Keratinocyte (primary cell): Measurements from ENCODE around the gene CHST12. TPM values are rescaled to one million over a fixed set of nuclear protein-coding genes. Genes with fewer than 3 reads are reported as not detected.

Experiments used
- DNase-seq: peaks from one replicate; pipeline ENCODE4 v3.0.0-alpha.2; 2011; ENCODE audit warnings: low read depth, missing footprints, low spot score
- FAIRE-seq: peaks from 2 replicates; lab custom pipeline; 2011; peaks lifted over from hg19 to GRCh38; lab: Jason Lieb, UNC
- H2AFZ ChIP-seq: 2 replicates; pipeline ENCODE4 v1.6.0; 2012; ENCODE audit warnings: low read length, control low read depth, inconsistent platforms; ENCODE audit not compliant: control insufficient read depth
- H3K27ac ChIP-seq: 2 replicates; pipeline ENCODE4 v1.5.1; 2011; ENCODE audit warnings: low read length; ENCODE audit not compliant: control insufficient read depth, insufficient read depth
- H3K27me3 ChIP-seq: 3 replicates; pipeline ENCODE4 v1.6.0; 2011; ENCODE audit warnings: low read length; ENCODE audit not compliant: control insufficient read depth, insufficient read depth; ENCODE audit errors: extremely low read depth
- H3K36me3 ChIP-seq, 2 experiments: 2 replicates in 1 of 2; 3 replicates in 1 of 2; pipeline ENCODE4 v1.5.1; 2011; ENCODE audit warnings: low read length in 2 of 2, mild to moderate bottlenecking in 1 of 2; ENCODE audit not compliant: control insufficient read depth in 2 of 2, insufficient read depth in 2 of 2; ENCODE audit errors: extremely low read depth in 1 of 2
- H3K4me1 ChIP-seq: 3 replicates; pipeline ENCODE4 v1.5.1; 2011; ENCODE audit warnings: low read length; ENCODE audit not compliant: control insufficient read depth, insufficient read depth; ENCODE audit errors: extremely low read depth
- H3K4me2 ChIP-seq: 3 replicates; pipeline ENCODE4 v1.6.0; 2011; ENCODE audit warnings: low read depth, low read length; ENCODE audit not compliant: control insufficient read depth, insufficient read depth; ENCODE audit errors: extremely low read depth
- H3K4me3 ChIP-seq, 3 experiments: fragments of 200-600 bp in 1 of 3; sonication (generic) in 1 of 3; 2 replicates in 2 of 3; 3 replicates in 1 of 3; pipeline ENCODE4 v1.5.1; 2011 to 2016; ENCODE audit warnings: low read length in 3 of 3, mild to moderate bottlenecking in 3 of 3, control low read depth in 2 of 3, inconsistent platforms in 1 of 3, low read depth in 1 of 3, mixed read lengths in 1 of 3, mixed run types in 1 of 3, moderate library complexity in 1 of 3; ENCODE audit not compliant: control insufficient read depth in 2 of 3, insufficient read depth in 2 of 3; ENCODE audit errors: extremely low read depth in 1 of 3
- H3K79me2 ChIP-seq: 2 replicates; pipeline ENCODE4 v1.6.0; 2012; ENCODE audit warnings: low read length; ENCODE audit not compliant: control insufficient read depth, insufficient read depth
- H3K9ac ChIP-seq: 3 replicates; pipeline ENCODE4 v1.6.0; 2011; ENCODE audit warnings: low read length; ENCODE audit not compliant: control insufficient read depth, insufficient read depth; ENCODE audit errors: extremely low read depth
- H3K9me1 ChIP-seq: 3 replicates; pipeline ENCODE4 v1.6.0; 2011; ENCODE audit warnings: low read length; ENCODE audit not compliant: control insufficient read depth, insufficient read depth; ENCODE audit errors: extremely low read depth
- H3K9me3 ChIP-seq: 2 replicates; pipeline ENCODE4 v1.5.1; 2012; ENCODE audit warnings: low read depth, low read length; ENCODE audit not compliant: control insufficient read depth
- H4K20me1 ChIP-seq: 3 replicates; pipeline ENCODE4 v1.6.0; 2011; ENCODE audit warnings: low read length; ENCODE audit not compliant: control insufficient read depth, insufficient read depth; ENCODE audit errors: extremely low read depth
- EZH2 ChIP-seq: IDR thresholded peaks from one replicate; pipeline ENCODE4 v1.6.1; 2012; ENCODE audit warnings: inconsistent platforms, mild to moderate bottlenecking, low read length, moderate library complexity
- dilution Hi-C: fragments of 300-500 bp; cut with MboI; formaldehyde crosslinking; loops from one replicate; pipeline ENCODE4 v1.7.0; 2020; ENCODE audit warnings: low sequenced_read_pairs; ENCODE audit not compliant: extremely low pct_ligation_motif_present
- polyA plus RNA-seq, 5 experiments: library from polyadenylated mRNA; depleted of rRNA in 3 of 5; stranded (reverse) in 3 of 5; stranded (forward) in 1 of 5; unstranded in 1 of 5; fragments of >200 nt; gene quantifications; 1 replicate in 1 of 5; 2 replicates in 3 of 5; 3 replicates in 1 of 5; pipeline versions ENCODE4 v1.2.1 to v1.2.3, GENCODE V29; 2011 to 2012; ENCODE audit warnings: missing spikeins in 2 of 5, low read depth in 1 of 5, low replicate concordance in 1 of 5
- TF ChIP-seq, protein P1 (sequence below), 3 experiments: IDR thresholded peaks in 1 of 3; conservative IDR thresholded peaks in 1 of 3; optimal IDR thresholded peaks in 1 of 3; 2 replicates in 2 of 3; 3 replicates in 1 of 3; pipeline versions ENCODE3 to v1.5.1; 2011; ENCODE audit warnings: low read length in 3 of 3, mild to moderate bottlenecking in 3 of 3, moderate library complexity in 2 of 3, control low read depth in 1 of 3, inconsistent platforms in 1 of 3; ENCODE audit not compliant: insufficient read depth in 2 of 3; ENCODE audit errors: extremely low read depth in 1 of 3

CHST12 gene
- polyA plus RNA-seq, 1 donor (not counting 4 experiments of a cell fraction or from before 2014, with no cell fraction given): 5.0 TPM

DNA sequence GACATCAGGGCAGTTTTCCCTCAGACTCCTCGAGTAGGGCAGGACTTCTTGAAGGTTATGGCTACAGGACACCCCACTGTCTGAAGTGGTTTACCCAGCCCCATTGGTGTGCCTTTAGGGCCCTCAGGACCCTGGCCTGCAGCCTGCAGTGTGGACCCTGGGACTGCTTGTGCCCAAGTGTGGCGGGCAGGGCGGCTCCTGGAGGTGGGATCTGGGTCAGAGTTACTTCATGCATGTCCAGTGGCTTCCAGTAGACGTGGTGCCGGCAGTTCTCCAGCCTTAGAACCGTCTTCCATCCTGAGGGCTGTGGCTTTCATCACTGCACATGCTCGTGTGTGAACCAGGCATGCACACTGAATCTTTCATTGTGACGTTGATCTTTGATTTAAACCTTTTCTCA is 32.1 kb upstream of the CHST12 start:
- no peaks in the 10 kb centered on the region for H3K9me1 ChIP-seq
- TF ChIP-seq, protein P1, sequence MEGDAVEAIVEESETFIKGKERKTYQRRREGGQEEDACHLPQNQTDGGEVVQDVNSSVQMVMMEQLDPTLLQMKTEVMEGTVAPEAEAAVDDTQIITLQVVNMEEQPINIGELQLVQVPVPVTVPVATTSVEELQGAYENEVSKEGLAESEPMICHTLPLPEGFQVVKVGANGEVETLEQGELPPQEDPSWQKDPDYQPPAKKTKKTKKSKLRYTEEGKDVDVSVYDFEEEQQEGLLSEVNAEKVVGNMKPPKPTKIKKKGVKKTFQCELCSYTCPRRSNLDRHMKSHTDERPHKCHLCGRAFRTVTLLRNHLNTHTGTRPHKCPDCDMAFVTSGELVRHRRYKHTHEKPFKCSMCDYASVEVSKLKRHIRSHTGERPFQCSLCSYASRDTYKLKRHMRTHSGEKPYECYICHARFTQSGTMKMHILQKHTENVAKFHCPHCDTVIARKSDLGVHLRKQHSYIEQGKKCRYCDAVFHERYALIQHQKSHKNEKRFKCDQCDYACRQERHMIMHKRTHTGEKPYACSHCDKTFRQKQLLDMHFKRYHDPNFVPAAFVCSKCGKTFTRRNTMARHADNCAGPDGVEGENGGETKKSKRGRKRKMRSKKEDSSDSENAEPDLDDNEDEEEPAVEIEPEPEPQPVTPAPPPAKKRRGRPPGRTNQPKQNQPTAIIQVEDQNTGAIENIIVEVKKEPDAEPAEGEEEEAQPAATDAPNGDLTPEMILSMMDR (optimal IDR thresholded peaks at IDR 0.05 in 1 of 3, IDR thresholded peaks at IDR 0.05 in 1 of 3, conservative IDR thresholded peaks at IDR 0.05 in 1 of 3; ENCODE audit: extremely low read depth in 1 of 3, insufficient read depth in 2 of 3, low read length in 3 of 3): no peak
- no peak for TF ChIP-seq EZH2
- no peaks in the 10 kb centered on the region for H3K9me3 ChIP-seq
- H3K27me3 ChIP-seq: no peaks in the 10 kb centered on the region
- no peak overlapping the region for H3K27ac ChIP-seq
- DNase-seq (no peak), FAIRE-seq (no peak)
- H2AFZ ChIP-seq: no peak overlapping the region
- no peak overlapping the region for H3K4me2 ChIP-seq
- no peak overlapping the region for H3K9ac ChIP-seq
- dilution Hi-C loops: no loop called here
- peaks cover 65 to 74% of the 10 kb centered on the region in 2 experiments for H3K36me3 ChIP-seq
- H4K20me1 ChIP-seq: peaks cover 16% of the 10 kb centered on the region
- no peak overlapping the region for H3K4me3 ChIP-seq
- peaks cover 39% of the 10 kb centered on the region for H3K79me2 ChIP-seq
- H3K4me1 ChIP-seq: no peaks in the 10 kb centered on the region

DNA sequence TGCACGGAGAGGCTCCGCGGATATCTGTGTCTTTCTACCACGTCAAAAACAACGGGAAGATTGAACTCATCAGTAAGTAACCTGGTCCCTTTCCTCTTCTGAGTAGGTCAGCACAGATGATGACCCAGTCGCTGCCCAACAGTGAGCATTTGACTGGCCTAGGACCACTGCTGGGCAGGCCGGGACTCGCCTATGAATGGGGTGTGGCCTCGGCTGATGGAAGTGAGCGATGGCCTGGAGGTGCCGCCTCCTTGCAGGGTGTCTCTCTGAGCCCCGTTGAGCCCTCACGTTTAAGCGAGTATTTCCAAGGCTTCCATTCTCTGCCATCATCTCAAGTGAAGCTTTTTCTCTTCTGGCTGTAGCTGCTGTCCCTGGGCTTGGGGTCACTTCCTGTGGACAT is 30.7 kb upstream of the CHST12 start:
- Histone ChIP-seq H2AFZ (no peak overlapping the region), H3K27me3 (no peaks in the 10 kb centered on the region), H3K27ac (no peak overlapping the region), H3K36me3 (peaks cover 66 to 78% of the 10 kb centered on the region in 2 experiments), H3K4me3 (no peak overlapping the region), H3K9ac (no peak overlapping the region), H3K9me1 (no peaks in the 10 kb centered on the region), H4K20me1 (peaks cover 11% of the 10 kb centered on the region), H3K4me1 (no peaks in the 10 kb centered on the region), H3K79me2 (peaks cover 43% of the 10 kb centered on the region), H3K9me3 (no peaks in the 10 kb centered on the region), H3K4me2 (no peak overlapping the region)
- DNase-seq (no peak), FAIRE-seq (no peak)
- no peak for TF ChIP-seq EZH2
- TF ChIP-seq, protein P1 (optimal IDR thresholded peaks at IDR 0.05 in 1 of 3, IDR thresholded peaks at IDR 0.05 in 1 of 3, conservative IDR thresholded peaks at IDR 0.05 in 1 of 3; ENCODE audit: extremely low read depth in 1 of 3, insufficient read depth in 2 of 3, low read length in 3 of 3): no peak
- dilution Hi-C loops: no loop called here
